ENCODE results near the gene SDF4.
A peak's percentile ranks its signal among the peaks of the same experiment; 100 is the strongest.

Gene SDF4

DNA sequence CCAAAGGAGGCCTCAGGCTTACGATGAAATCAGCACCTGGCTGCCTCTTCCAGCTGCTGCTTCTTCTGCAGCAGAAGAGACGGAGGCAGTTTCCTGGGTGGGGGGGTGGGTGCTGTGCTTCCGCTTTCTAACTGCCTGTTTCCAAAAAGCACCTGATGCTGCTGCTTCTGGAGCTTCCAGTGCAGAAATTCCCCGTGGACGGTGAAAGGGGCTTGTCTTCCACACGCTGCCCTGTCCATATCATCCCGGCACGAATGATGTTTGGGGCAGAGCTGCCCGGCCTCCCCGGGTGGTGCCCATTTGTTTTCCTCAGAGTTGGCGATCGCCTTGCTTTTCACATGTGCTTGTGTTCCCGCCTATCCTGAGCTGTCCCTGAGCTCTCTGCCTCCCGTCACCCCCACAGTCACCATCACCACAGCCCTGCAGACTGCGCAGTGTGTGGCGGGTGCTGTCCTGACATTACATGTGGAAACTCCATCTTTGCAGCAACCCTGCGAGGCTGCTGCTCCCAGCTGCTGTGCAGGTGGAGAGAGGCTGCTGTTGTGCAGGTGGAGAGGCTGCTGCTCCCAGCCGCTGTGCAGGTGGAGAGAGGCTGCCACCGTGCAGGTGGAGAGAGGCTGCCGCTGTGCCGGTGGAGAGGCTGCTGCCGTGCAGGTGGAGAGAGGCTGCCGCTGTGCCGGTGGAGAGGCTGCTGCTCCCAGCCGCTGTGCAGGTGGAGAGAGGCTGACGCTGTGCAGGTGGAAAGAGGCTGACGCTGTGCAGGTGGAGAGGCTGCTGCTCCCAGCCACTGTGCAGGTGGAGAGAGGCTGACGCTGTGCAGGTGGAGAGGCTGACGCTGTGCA is 56.4 kb downstream of the SDF4 start:
- DNase-seq, result no peak

DNA sequence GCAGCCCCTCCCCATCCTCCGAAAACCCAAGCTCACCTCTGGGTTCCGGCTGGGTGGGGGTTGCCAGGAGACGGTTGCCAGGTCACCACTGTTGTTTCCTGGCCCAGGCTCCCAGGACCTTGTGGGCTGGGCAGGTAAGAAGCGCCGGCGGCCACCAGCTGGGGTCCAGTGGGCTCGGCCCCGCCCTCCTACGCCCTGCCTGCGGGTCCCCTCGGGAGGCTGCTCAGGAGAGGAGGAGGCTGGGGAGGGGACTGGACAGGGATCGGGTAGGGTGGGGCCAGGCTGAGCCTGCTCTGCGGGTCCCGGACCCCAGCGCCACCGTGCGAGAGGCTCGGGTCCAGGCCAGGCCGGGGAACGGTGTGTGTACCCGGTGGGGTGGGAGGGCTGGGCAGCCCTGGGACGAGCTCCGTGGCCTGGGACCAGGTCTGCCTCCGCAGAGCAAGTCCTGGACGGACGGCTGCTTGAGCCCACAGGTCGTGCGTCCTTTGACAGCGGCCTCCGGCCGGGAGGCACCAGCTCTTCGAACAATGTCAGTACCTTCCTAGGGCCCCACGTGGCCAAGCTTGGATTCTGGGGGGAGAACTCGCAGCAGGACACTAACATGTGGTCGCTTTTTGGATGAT is 57.9 kb downstream of the SDF4 start, which contains the start of gene TTLL10:
TSS of gene TTLL10 (plus strand) at position 88 of the 623 bp plus-strand sequence. CDS start 5,336 bp downstream, outside the sequence.
- peak; percentile 80 for DNase-seq

DNA sequence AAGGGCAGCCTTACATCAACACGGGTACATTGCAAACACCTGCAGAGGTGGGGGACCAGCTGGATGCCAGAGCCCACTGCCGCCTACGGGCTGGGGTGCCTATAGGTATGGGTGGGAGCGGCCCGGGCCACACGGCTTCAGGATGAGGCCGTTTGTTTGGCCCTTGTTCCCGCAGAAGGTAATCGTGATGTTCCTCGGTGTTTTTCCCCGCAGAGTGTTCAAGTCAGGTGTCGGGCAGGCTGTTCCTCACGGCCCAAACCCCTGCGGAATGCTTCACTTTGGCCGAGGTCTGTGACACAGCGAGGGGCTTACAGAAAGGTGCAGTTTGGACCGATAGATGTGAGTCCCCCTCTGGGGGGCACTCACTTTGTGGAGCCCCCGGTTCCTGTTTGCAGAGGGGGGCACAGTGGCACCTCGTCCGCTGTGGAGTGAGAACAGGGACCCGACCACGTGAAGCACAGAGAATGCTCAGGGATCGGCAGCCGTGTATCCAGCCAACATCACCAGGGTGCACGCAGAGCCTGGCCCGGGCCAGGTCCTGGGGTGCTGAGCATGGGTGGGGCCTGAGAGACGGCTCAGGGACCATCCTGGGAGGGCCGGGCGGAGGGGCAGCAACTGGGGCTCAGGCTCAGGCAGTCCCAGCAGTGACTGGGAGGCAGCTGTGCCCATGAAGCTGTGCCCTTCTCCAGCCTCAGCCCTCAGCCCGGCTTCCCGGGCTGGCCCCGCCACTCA is 58.6 kb downstream of the SDF4 start:
- DNase-seq, result no peak

- DNase-seq, result peak; percentile 56
Measured at GRCh38 chr1:1171546-1172340, 60.1 kb downstream of the SDF4 start.

DNA sequence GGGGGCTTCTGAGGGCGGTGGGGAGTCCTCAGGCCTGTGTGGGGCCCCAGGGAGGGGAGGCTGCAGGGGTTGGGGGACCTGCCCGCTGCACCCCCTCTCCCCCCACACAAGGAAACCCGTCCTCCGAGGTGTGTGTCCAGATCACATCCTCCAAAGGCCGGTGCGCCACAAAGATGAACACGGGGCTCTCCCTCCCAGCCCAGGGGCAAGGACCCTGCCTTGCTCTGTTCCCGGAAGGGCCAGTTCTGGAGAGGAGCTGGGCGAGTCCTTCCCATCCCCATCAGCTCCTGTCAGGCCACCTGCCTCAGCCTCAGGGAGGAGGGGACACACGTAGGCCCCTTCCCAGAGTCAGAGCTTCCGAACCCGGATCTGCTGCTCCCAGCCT is 60.6 kb downstream of the SDF4 start:
- DNase-seq, result no peak

GRCh38 chr1:1170215-1171091 is 61.3 kb downstream of the SDF4 start:
- no peak for DNase-seq

GRCh38 chr1:1169429-1170214 is 62.2 kb downstream of the SDF4 start:
- no peak for DNase-seq

GRCh38 chr1:1168451-1169411 is 63.1 kb downstream of the SDF4 start:
- no peak for DNase-seq

DNA sequence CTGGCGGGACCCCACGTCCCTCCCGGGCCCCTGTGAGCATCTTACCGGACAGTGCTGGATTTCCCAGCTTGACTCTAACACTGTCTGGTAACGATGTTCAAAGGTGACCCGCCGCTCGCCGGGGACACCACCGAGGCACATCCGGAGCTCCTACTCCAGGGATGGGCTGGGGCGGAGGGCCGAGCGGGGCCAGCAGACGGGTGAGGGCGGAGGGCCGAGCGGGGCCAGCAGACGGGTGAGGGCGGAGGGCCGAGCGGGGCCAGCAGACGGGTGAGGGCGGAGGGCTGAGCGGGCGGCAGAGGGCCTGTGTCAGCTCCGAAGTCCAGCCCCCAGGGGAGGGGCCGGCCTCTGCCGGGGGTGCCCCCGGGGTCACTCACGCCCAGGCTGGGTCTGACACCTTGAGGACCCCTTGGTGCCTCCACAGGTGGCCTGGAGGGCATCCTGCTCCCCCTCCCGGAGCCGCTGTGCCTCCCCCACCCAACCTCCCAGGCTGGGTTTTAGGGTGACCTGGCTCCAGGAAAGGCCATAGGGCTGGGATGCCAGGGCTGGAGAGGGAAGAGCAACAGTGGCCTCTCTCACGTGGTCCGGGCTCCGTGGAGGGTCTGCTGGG is 63.9 kb downstream of the SDF4 start:
- DNase-seq, result no peak

DNA sequence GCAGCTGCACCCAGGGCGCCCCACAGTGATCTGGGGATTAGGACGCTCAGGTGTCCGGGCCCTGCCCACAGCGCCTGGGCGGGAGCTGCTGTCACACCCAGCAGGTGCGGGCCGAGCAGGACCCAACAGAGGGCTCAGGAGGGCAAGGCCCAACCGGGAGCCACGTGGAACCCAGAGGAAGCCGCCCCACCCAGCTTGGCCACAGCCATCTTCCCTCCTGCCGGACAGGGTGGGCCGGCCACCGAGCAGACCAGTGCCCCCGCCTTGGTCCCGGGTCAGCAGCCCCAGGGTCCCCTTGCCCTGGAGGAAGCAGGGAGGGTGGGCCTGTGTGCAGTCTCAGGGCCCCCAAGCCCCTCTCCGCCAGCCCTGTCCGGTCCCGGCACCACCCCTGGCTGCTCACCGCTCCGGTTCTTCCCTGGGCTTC is 64.4 kb downstream of the SDF4 start:
- DNase-seq, result no peak

Measured in CD4-positive, alpha-beta T cell treated with Interleukin-17A for 1 hour (primary cell).